Sciatic nerve (tissue), 2 donors: ENCODE results near the gene GJB4. TPM values are rescaled to one million over a fixed set of nuclear protein-coding genes. Genes with fewer than 3 reads are reported as not detected.
"Not testable (repeated sequence)": the region's sequence is repeated elsewhere in the genome, so short reads cannot be mapped to it uniquely, and the experiment has no call there.

ENCODE experiments used
- ATAC-seq: fragments of 200-7000 bp; cut with Tn5 transposase; one replicate; pipeline ENCODE4 v1.9.1; 2020; ENCODE audit warnings: mild to moderate bottlenecking, moderate library complexity
- DNase-seq: peaks from one replicate; pipeline ENCODE4 v3.0.0-alpha.2; 2020; ENCODE audit warnings: low spot score
- intact Hi-C: fragments of 100-400 bp; cut with DNase I; formaldehyde crosslinking; loops from one replicate; pipeline ENCODE4 v1.14.2; 2022
- total RNA-seq: library from RNA; stranded (reverse); fragmentation: NEBNext Ultra II Directional; extraction: Animal tissue kit (Norgen Biotek cat#: 25700); gene quantifications from one replicate; pipeline ENCODE4 v1.2.1, GENCODE V29; 2021
- donor health status: DM: no; HTN: no; CAD: no.
- donor health status: DM: no; HTN: no; CAD: no.

The GJB4 gene
- total RNA-seq, 1 donor from 2014 or later, result not detected

- intact Hi-C loops, ATAC-seq, DNase-seq: not testable (repeated sequence)
Observed at GRCh38 chr1:34773114-34773513, 13.6 kb downstream of the GJB4 start.

- intact Hi-C loops, result no loop called here
- no peak for ATAC-seq
- DNase-seq, result no peak
Observed at GRCh38 chr1:34774957-34775356, 15.4 kb downstream of the GJB4 start.

GRCh38 chr1:34776911-34777310 lies 17.4 kb downstream of the GJB4 start:
- DNase-seq (no peak), ATAC-seq (no peak)
- intact Hi-C loops, result no loop called here

- DNase-seq, result no peak
- ATAC-seq, result no peak
- intact Hi-C loops, result no loop called here
Observed at GRCh38 chr1:34777519-34778321, 18.2 kb downstream of the GJB4 start.

GRCh38 chr1:34778381-34778780 lies 18.8 kb downstream of the GJB4 start:
- DNase-seq (no peak), ATAC-seq (no peak)
- intact Hi-C loops, result no loop called here

GRCh38 chr1:34779005-34779404 lies 19.5 kb downstream of the GJB4 start:
- ATAC-seq, result no peak
- DNase-seq, result no peak
- intact Hi-C loops, result no loop called here

GRCh38 chr1:34779526-34779925 lies 20.0 kb downstream of the GJB4 start:
- no peak for ATAC-seq
- DNase-seq, result no peak
- intact Hi-C loops, result no loop called here

GRCh38 chr1:34779962-34780361 lies 20.4 kb downstream of the GJB4 start:
- ATAC-seq, result no peak
- intact Hi-C loops, result no loop called here

GRCh38 chr1:34780528-34780927 lies 21.0 kb downstream of the GJB4 start:
- intact Hi-C loops, result no loop called here
- ATAC-seq (no peak), DNase-seq (no peak)

More at GRCh38 chr1:34779962-34780361, 20.4 kb downstream of the GJB4 start:
- DNase-seq, result no peak

GRCh38 chr1:34781071-34781843 lies 21.7 kb downstream of the GJB4 start, which contains the start of gene GJB3:
GJB3 (plus strand) TSS chr1:34781214; CDS start chr1:34784763, 3,549 bp downstream.
- ATAC-seq, result no peak
- intact Hi-C loops, result no loop called here
- DNase-seq, result no peak

GRCh38 chr1:34781844-34782391 lies 22.4 kb downstream of the GJB4 start:
- intact Hi-C loops, result no loop called here
- ATAC-seq, result peak; percentile 16
- no peak for DNase-seq

- intact Hi-C loops, result loop anchor here (5.0 kb wide), 1 partner anchor 83 kb away; no protein-coding TSS in a partner anchor
- DNase-seq, result no peak
- ATAC-seq, result no peak
Observed at GRCh38 chr1:34784751-34785221, 25.2 kb downstream of the GJB4 start.

- intact Hi-C loops, result loop anchor here (5.0 kb wide), 1 partner anchor 82 kb away; no protein-coding TSS in a partner anchor
- no peak for DNase-seq
Observed at GRCh38 chr1:34785231-34785874, 25.8 kb downstream of the GJB4 start.

GRCh38 chr1:34785875-34786470 lies 26.4 kb downstream of the GJB4 start:
- intact Hi-C loops, result loop anchor here (5.0 kb wide), 1 partner anchor 81 kb away; no protein-coding TSS in a partner anchor
- ATAC-seq (no peak), DNase-seq (no peak)

More at GRCh38 chr1:34785231-34785874, 25.8 kb downstream of the GJB4 start:
- no peak for ATAC-seq

GRCh38 chr1:34786521-34787325 lies 27.2 kb downstream of the GJB4 start:
- DNase-seq, result peak; percentile 80
- intact Hi-C loops, result loop anchor here (5.0 kb wide), 1 partner anchor 81 kb away; no protein-coding TSS in a partner anchor
- peak; percentile 62 for ATAC-seq

- ATAC-seq, result no peak
- intact Hi-C loops, result loop anchor here (5.0 kb wide), 1 partner anchor 80 kb away; no protein-coding TSS in a partner anchor
- DNase-seq, result no peak
Observed at GRCh38 chr1:34787461-34788420, 28.2 kb downstream of the GJB4 start.

- intact Hi-C loops, result no loop called here
- ATAC-seq (peak; percentile 65), DNase-seq (no peak)
Observed at GRCh38 chr1:34790985-34791384, 31.4 kb downstream of the GJB4 start.
